ENCODE results near the gene TAF7.
"Not testable (repeated sequence)": the region's sequence is repeated elsewhere in the genome, so short reads cannot be mapped to it uniquely, and the experiment has no call there.

TAF7 gene

GRCh38 chr5:141320225-141321169 lies at the start of gene TAF7:
Gene TAF7 (minus strand): TSS chr5:141320784. CDS start chr5:141320044, 740 bp downstream.
- peak; percentile 64 for DNase-seq (ENCODE audit: low spot score)

- DNase-seq (ENCODE audit: low spot score): no peak
These were observed 45.7 kb upstream of the TAF7 start for GRCh38 chr5:141366016-141366896.

DNA sequence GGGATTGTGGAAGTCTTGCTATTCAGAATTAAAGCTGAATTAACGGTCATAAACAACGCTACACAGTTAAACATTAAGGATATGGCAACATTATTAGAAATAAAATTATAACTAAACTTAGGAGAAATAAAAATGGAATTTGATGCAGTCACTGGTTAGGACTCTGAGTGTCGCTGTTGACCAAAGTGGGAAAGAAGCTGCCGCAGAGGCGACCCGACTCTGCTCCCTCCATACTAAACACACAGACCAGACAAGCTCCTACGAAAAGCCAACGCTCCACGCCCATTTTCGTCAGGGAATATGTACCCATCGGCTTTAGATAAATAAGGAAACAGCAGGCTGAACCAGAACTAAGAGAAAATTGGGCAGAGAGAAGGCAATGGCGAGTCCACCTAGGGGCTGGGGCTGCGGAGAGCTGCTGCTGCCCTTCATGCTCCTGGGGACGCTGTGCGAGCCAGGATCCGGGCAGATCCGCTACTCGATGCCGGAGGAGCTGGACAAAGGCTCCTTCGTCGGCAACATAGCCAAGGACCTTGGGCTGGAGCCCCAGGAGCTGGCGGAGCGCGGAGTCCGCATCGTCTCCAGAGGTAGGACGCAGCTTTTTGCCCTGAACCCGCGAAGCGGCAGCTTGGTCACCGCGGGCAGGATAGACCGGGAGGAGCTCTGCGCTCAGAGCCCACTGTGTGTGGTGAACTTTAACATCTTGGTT lies 43.5 kb upstream of the TAF7 start, which contains the start of gene PCDHGA5:
Gene PCDHGA5, plus strand, starts transcription at position 211 of the 709 bp plus-strand sequence. Its CDS starts 169 bp downstream, at position 380.
- no peak for DNase-seq (ENCODE audit: low spot score)

- DNase-seq (ENCODE audit: low spot score): no peak
These were observed 42.1 kb upstream of the TAF7 start for GRCh38 chr5:141362719-141363118.

DNA sequence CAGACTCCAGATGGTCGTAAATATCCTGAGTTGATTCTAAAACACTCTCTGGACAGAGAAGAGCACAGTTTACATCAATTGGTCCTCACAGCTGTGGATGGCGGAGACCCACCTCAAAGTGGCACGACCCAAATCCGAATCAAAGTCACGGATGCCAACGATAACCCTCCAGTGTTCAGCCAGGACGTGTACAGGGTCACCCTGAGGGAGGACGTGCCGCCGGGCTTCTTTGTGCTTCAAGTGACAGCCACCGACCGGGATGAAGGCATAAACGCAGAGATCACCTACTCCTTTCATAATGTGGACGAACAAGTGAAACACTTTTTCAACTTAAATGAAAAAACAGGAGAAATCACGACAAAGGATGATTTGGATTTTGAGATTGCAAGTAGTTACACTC lies 40.1 kb upstream of the TAF7 start:
- no peak for DNase-seq (ENCODE audit: low spot score)

GRCh38 chr5:141359790-141360426 lies 39.3 kb upstream of the TAF7 start, which contains the start of gene PCDHGB2:
Gene PCDHGB2 (plus strand): TSS chr5:141359994. CDS start chr5:141360136, 142 bp downstream.
- DNase-seq (ENCODE audit: low spot score): no peak

GRCh38 chr5:141356950-141357349 lies 36.4 kb upstream of the TAF7 start:
- DNase-seq (ENCODE audit: low spot score): no peak

DNA sequence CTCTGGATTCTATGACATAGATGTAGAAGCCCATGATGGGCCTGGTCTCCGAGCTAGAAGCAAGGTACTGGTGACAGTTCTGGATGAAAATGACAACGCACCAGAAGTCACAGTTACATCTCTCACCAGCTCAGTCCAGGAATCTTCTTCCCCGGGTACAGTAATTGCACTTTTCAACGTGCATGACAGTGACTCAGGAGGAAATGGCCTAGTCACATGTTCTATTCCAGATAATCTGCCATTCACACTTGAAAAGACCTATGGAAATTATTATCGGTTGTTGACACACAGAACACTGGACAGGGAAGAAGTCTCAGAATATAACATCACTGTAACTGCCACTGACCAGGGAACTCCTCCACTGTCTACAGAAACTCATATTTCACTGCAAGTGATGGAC lies 35.5 kb upstream of the TAF7 start:
- DNase-seq (ENCODE audit: low spot score): no peak

DNA sequence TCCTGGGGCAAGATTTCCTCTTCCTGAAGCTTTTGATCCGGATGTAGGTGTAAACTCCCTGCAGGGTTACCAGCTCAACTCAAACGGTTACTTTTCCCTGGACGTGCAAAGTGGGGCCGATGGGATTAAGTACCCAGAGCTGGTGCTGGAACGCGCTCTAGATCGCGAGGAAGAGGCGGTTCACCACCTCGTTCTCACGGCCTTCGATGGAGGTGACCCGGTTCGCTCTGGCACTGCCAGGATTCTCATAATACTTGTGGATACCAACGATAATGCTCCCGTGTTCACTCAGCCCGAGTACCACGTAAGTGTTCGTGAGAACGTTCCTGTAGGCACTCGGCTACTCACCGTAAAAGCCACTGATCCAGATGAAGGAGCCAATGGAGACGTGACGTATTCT lies 35.1 kb upstream of the TAF7 start:
- no peak for DNase-seq (ENCODE audit: low spot score)

- DNase-seq (ENCODE audit: low spot score): no peak
These were observed 34.4 kb upstream of the TAF7 start, which contains the start of gene PCDHGA4 for GRCh38 chr5:141354900-141355469. Gene PCDHGA4 (plus strand): TSS chr5:141355021. CDS start chr5:141355108, 87 bp downstream.

DNA sequence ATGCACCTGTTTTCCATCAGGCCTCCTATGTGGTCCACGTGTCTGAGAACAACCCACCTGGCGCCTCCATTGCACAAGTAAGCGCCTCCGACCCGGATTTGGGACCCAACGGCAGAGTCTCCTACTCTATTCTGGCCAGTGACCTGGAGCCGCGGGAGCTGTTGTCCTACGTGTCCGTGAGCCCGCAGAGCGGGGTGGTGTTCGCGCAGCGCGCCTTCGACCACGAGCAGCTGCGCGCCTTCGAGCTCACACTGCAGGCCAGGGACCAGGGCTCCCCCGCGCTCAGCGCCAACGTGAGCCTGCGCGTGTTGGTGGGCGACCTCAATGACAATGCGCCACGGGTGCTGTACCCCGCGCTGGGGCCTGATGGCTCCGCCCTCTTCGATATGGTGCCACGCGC lies 31.0 kb upstream of the TAF7 start:
- no peak for DNase-seq (ENCODE audit: low spot score)

GRCh38 chr5:141349917-141350619 lies 29.5 kb upstream of the TAF7 start, which contains the start of gene PCDHGB1:
Gene PCDHGB1 (plus strand): TSS chr5:141350099. CDS start chr5:141350261, 162 bp downstream.
- peak; percentile 92 for DNase-seq (ENCODE audit: low spot score)

- DNase-seq (ENCODE audit: low spot score): not testable (repeated sequence)
These were observed 25.4 kb upstream of the TAF7 start for GRCh38 chr5:141346017-141346416.

- no peak for DNase-seq (ENCODE audit: low spot score)
These were observed 24.7 kb upstream of the TAF7 start for GRCh38 chr5:141345327-141345726.

DNA sequence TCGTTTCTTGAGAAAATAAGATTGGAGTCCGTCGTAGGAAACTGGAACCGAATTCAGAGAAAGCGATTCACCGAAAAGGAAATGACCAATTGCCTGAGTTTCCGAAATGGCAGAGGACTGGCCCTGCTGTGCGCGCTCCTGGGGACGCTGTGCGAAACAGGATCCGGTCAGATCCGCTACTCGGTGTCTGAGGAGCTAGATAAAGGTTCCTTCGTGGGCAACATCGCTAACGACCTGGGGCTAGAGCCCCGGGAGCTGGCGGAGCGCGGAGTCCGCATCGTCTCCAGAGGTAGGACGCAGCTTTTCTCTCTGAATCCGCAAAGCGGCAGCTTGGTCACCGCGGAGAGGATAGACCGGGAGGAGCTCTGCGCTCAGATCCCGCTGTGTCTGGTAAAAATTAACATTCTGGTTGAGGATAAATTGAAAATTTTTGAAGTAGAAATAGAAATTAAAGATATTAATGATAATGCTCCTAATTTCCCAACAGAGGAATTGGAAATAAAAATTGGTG lies 23.4 kb upstream of the TAF7 start:
- DNase-seq (ENCODE audit: low spot score): no peak

- DNase-seq (ENCODE audit: low spot score): no peak
These were observed 22.8 kb upstream of the TAF7 start, which contains the start of gene PCDHGA3 for GRCh38 chr5:141343242-141343952. Gene PCDHGA3 (plus strand): TSS chr5:141343829. CDS start chr5:141344034, 205 bp downstream.

DNA sequence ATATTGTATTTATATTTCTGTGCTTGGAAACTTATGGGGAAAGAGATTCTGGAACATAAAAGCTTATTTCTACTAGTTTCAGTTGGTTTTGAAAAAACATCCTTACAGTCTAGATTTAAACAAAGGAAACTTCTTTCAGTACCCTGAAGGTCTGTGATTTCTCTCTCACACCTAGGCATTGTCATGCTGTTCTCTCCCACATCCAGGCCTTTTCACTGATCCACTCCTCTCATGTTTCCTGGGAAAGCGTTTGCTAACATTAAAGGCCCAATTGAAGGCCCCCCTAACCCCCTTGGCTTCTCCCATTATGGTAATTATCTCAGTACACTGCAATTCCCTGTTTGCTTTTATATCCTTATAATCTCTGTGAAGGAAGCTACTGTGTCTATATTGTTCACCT lies 22.2 kb upstream of the TAF7 start:
- no peak for DNase-seq (ENCODE audit: low spot score)

GRCh38 chr5:141340781-141341354 lies 20.3 kb upstream of the TAF7 start:
- not testable (repeated sequence) for DNase-seq (ENCODE audit: low spot score)

Data from HuH-7.5 (cell line).